IPS-15b (cell line): ENCODE measurements around the gene ABCD4.
"Not testable (repeated sequence)": the region's sequence is repeated elsewhere in the genome, so short reads cannot be mapped to it uniquely, and the experiment has no call there.

Source experiments
- H3K27me3 ChIP-seq: one replicate; pipeline ENCODE4 v1.6.1; 2013; ENCODE audit warnings: low read length; ENCODE audit not compliant: control insufficient read depth, insufficient read depth
- H3K36me3 ChIP-seq: one replicate; pipeline ENCODE4 v1.6.1; 2013; ENCODE audit warnings: low read length; ENCODE audit not compliant: control insufficient read depth, insufficient read depth
- H3K4me1 ChIP-seq: one replicate; pipeline ENCODE4 v1.6.1; 2013; ENCODE audit warnings: mild to moderate bottlenecking, low read length; ENCODE audit not compliant: control insufficient read depth, insufficient read depth
- H3K4me3 ChIP-seq: one replicate; pipeline ENCODE4 v1.5.1; 2013; ENCODE audit warnings: low read depth, low read length
- H3K9ac ChIP-seq: one replicate; pipeline ENCODE4 v1.6.1; 2013; ENCODE audit warnings: low read depth, mild to moderate bottlenecking, low read length
- H3K9me3 ChIP-seq: one replicate; pipeline ENCODE4 v1.6.1; 2013; ENCODE audit warnings: mild to moderate bottlenecking, low read length; ENCODE audit not compliant: control insufficient read depth, insufficient read depth

The ABCD4 gene

GRCh38 chr14:74329950-74330552 lies 27.3 kb upstream of the ABCD4 start:
- H3K36me3 ChIP-seq, H3K9me3 ChIP-seq, H3K9ac ChIP-seq, H3K27me3 ChIP-seq, H3K4me3 ChIP-seq: not testable (repeated sequence)
- H3K4me1 ChIP-seq, result peaks cover 20% of the 10 kb centered on the region

- H3K36me3 ChIP-seq, result no peaks in the 10 kb centered on the region
- H3K9me3 ChIP-seq, result no peaks in the 10 kb centered on the region
- peaks cover 21% of the 10 kb centered on the region for H3K4me1 ChIP-seq
- peak overlapping the region; percentile 41 for H3K9ac ChIP-seq
- no peaks in the 10 kb centered on the region for H3K27me3 ChIP-seq
- H3K4me3 ChIP-seq, result peak overlapping the region; percentile 50
These were observed 23.8 kb upstream of the ABCD4 start for GRCh38 chr14:74326369-74327152.

DNA sequence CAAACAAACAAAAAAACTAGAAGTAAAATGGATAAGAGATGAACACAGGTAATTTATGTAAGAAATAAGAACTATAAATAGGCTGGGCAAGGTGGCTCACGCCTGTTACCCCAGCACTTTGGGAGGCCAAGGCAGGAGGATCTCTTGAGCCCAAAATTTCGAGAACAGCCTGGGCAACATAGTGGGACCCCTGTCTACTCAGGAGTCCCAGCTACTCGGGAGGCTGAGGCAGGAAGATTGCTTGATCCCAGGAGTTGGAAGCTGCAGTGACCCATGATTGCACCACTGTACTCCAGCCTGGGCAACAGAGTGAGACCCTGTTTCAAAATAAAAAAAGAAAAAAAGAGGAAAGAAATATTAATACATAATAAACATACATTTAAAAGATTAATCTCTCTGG lies 22.7 kb upstream of the ABCD4 start:
- no peak overlapping the region for H3K9ac ChIP-seq

GRCh38 chr14:74324931-74325361 lies 22.2 kb upstream of the ABCD4 start:
- H3K9ac ChIP-seq, result peak overlapping the region; percentile 26

More for the DNA sequence above, 22.7 kb upstream of the ABCD4 start:
- Histone ChIP-seq H3K4me1 (peaks cover 21% of the 10 kb centered on the region), H3K9me3 (no peaks in the 10 kb centered on the region), H3K27me3 (no peaks in the 10 kb centered on the region), H3K36me3 (no peaks in the 10 kb centered on the region), H3K4me3 (no peak overlapping the region)

GRCh38 chr14:74314576-74314975 lies 11.8 kb upstream of the ABCD4 start:
- H3K9ac ChIP-seq, result no peak overlapping the region
- no peaks in the 10 kb centered on the region for H3K4me1 ChIP-seq
- no peaks in the 10 kb centered on the region for H3K9me3 ChIP-seq
- no peaks in the 10 kb centered on the region for H3K27me3 ChIP-seq
- no peaks in the 10 kb centered on the region for H3K36me3 ChIP-seq
- H3K4me3 ChIP-seq, result no peak overlapping the region

More at GRCh38 chr14:74324931-74325361, 22.2 kb upstream of the ABCD4 start:
- no peaks in the 10 kb centered on the region for H3K9me3 ChIP-seq
- peaks cover 21% of the 10 kb centered on the region for H3K4me1 ChIP-seq
- no peaks in the 10 kb centered on the region for H3K27me3 ChIP-seq
- H3K36me3 ChIP-seq, result no peaks in the 10 kb centered on the region
- no peak overlapping the region for H3K4me3 ChIP-seq

- H3K27me3 ChIP-seq, result no peaks in the 10 kb centered on the region
- no peaks in the 10 kb centered on the region for H3K9me3 ChIP-seq
- H3K36me3 ChIP-seq, result no peaks in the 10 kb centered on the region
- no peak overlapping the region for H3K9ac ChIP-seq
- H3K4me3 ChIP-seq, result no peak overlapping the region
- H3K4me1 ChIP-seq, result no peaks in the 10 kb centered on the region
These were observed 10.9 kb upstream of the ABCD4 start for GRCh38 chr14:74313601-74314000.

- H3K36me3 ChIP-seq, result no peaks in the 10 kb centered on the region
- H3K9me3 ChIP-seq, result no peaks in the 10 kb centered on the region
- no peaks in the 10 kb centered on the region for H3K4me1 ChIP-seq
- H3K9ac ChIP-seq, result no peak overlapping the region
- no peaks in the 10 kb centered on the region for H3K27me3 ChIP-seq
- no peak overlapping the region for H3K4me3 ChIP-seq
These were observed 9.4 kb upstream of the ABCD4 start for GRCh38 chr14:74312161-74312560.

DNA sequence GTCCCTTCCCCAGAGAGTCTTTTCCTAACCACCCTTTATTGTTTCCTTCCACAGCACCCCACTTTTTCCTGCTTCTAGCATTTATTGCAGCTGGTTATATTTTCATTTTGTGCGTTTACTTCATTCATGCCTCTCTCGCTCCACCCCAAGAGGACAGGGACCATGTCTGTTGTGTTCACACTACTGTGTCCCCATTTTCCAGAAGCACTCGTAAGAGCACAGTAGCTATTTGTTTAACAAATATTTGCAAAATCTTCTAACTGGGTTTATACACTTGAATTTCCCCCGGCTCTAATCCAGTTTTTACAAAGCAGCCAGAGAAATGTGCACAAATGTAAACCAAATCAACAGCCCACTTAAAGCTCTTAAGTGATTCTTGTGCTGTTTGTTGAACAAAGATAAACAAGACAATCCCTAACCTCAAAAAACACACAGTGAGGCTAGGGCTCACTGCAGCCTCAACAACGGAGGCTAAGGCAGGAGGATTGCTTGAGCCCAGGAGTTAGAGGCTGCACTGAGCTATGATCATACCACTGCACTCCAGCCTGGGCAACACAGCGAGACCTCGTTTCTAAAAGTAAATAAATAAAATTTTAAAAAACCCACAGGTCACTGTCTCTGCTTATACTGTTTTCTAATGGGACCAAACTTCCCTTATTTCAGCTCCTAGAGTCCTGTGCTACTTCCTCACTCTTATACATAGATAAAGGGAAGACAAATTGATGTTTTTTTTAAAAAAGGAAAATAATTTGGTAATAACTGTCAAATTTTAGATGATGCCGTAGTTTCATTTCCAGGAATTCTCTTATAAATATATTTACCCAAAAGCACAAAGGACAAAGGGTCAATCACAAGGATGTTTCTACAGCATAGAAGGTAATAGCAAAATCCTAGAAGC lies 6.6 kb upstream of the ABCD4 start:
- H3K9ac ChIP-seq, result no peak overlapping the region
- no peak overlapping the region for H3K4me3 ChIP-seq
- no peaks in the 10 kb centered on the region for H3K27me3 ChIP-seq
- H3K4me1 ChIP-seq, result no peaks in the 10 kb centered on the region
- H3K9me3 ChIP-seq, result no peaks in the 10 kb centered on the region
- H3K36me3 ChIP-seq, result no peaks in the 10 kb centered on the region

- H3K9ac ChIP-seq, result no peak overlapping the region
- H3K4me1 ChIP-seq, result no peaks in the 10 kb centered on the region
- H3K36me3 ChIP-seq, result no peaks in the 10 kb centered on the region
- H3K4me3 ChIP-seq, result no peak overlapping the region
- no peaks in the 10 kb centered on the region for H3K27me3 ChIP-seq
- H3K9me3 ChIP-seq, result no peaks in the 10 kb centered on the region
These were observed 6.0 kb upstream of the ABCD4 start for GRCh38 chr14:74308695-74309094.

DNA sequence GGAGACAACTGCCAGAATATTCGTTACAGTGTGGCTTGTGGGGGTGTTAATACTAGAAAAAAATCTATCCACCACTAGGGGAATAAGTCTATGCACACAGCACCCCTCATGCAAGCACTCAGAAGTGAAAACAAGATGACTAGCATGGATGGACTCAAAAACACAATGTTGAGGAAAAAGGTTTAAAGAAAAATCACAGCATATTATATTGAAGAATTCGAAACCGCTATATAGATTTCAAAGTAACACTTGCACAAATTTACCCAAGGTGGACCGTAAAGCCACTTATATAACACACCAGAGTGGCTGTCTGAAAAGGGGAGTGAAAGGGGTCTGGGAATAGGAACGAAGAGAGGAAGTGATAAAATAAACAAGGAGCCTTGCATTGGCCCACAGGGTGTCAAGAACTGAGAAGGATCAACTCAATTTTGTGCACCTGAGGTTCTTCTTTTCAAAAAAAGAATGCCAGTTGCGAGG lies 544 bp downstream of the ABCD4 start:
- Histone ChIP-seq H3K36me3 (peaks cover 15% of the 10 kb centered on the region), H3K4me1 (no peaks in the 10 kb centered on the region), H3K9me3 (no peaks in the 10 kb centered on the region), H3K9ac (peak overlapping the region; percentile 71), H3K27me3 (no peaks in the 10 kb centered on the region), H3K4me3 (peak overlapping the region; percentile 77)

- peaks cover 19% of the 10 kb centered on the region for H3K36me3 ChIP-seq
- peak overlapping the region; percentile 71 for H3K9ac ChIP-seq
- H3K9me3 ChIP-seq, result no peaks in the 10 kb centered on the region
- peak overlapping the region; percentile 77 for H3K4me3 ChIP-seq
- no peaks in the 10 kb centered on the region for H3K27me3 ChIP-seq
- no peaks in the 10 kb centered on the region for H3K4me1 ChIP-seq
These were observed 1.1 kb downstream of the ABCD4 start for GRCh38 chr14:74301594-74302151.
